Measurements from ENCODE around the gene NADSYN1.

Gene NADSYN1

GRCh38 chr11:71425860-71426259 is 27.1 kb upstream of the NADSYN1 start:
- TF ChIP-seq, protein P1, sequence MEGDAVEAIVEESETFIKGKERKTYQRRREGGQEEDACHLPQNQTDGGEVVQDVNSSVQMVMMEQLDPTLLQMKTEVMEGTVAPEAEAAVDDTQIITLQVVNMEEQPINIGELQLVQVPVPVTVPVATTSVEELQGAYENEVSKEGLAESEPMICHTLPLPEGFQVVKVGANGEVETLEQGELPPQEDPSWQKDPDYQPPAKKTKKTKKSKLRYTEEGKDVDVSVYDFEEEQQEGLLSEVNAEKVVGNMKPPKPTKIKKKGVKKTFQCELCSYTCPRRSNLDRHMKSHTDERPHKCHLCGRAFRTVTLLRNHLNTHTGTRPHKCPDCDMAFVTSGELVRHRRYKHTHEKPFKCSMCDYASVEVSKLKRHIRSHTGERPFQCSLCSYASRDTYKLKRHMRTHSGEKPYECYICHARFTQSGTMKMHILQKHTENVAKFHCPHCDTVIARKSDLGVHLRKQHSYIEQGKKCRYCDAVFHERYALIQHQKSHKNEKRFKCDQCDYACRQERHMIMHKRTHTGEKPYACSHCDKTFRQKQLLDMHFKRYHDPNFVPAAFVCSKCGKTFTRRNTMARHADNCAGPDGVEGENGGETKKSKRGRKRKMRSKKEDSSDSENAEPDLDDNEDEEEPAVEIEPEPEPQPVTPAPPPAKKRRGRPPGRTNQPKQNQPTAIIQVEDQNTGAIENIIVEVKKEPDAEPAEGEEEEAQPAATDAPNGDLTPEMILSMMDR (conservative IDR thresholded peaks at IDR 0.05; ENCODE audit: low read depth, low read length) = no peak
- no peak overlapping the region for H3K4me3 ChIP-seq (ENCODE audit: low read length)
- no peak for DNase-seq (ENCODE audit: low read depth)

DNA sequence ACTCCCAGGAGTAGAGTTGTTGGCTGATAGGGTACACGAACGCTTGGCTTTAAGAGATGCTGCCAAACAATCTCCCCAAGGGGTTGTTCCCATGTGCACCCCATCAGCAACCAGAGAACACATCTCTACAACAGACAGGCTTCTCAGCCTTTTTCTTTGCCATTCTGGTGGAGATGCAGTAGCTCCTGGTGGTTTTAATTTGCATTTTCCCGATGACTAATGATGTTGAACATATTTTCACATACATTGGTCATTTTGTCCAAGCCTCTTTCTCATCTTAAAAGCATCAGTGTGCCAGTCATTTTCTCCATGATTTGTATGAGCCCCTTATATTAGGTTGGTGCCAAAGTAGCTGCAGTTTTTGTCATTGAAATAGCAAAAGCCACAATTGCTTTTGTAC is 26.6 kb upstream of the NADSYN1 start:
- H3K4me3 ChIP-seq (ENCODE audit: low read length) = no peak overlapping the region
- TF ChIP-seq, protein P1 (conservative IDR thresholded peaks at IDR 0.05; ENCODE audit: low read depth, low read length) = no peak
- no peak for DNase-seq (ENCODE audit: low read depth)

DNA sequence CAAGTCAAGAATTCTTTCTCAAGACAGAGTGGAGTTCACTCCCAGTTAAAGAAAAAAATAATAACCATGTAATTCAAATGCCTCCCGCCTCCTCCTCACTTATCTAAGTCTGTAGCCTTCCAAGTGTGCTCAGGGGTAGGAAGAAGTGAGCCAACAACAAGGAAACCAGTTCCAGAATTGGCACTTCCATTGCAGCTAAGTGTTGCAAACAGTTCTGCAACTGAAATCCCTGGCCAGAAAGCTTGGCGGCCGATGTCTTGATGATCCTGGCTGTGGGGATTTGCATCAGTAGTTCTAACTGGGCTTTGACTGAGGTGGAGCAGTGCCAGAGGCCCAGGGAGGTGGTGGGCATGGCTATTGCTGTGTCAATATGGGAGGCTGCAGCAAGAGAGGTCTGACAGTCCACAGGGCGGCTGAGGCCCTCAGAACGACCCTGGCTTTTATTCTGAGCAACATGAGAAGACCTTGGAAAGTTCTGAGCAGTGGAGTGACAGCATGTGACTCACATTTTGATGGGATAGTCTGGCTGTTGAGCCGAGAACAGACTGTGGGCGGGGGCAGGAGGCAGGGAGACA is 24.1 kb upstream of the NADSYN1 start:
- H3K4me3 ChIP-seq (ENCODE audit: low read length) = no peak overlapping the region
- TF ChIP-seq, protein P1 (conservative IDR thresholded peaks at IDR 0.05; ENCODE audit: low read depth, low read length) = no peak
- DNase-seq (ENCODE audit: low read depth) = no peak

DNA sequence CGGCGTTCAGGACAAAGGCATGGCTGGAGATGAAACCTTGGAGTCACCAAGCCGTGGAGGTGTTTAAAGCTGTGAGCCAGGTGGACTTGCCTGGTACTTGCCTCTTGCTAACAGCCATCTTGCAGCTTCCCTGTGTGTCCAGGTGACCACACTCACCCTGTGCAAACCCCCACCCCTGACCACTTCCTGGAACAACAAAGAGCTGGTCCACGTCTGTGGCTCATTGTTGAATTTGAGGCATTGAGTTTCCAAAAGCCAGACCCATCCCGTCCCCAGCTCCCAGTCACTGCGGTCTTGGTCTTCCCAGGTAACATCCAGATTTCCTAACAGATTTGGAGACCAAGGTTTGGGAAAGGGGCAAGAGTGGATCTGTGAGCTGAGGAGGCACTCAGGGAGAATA is 23.3 kb upstream of the NADSYN1 start:
- DNase-seq (ENCODE audit: low read depth) = no peak
- TF ChIP-seq, protein P1 (conservative IDR thresholded peaks at IDR 0.05; ENCODE audit: low read depth, low read length) = no peak

GRCh38 chr11:71430166-71430565 is 22.8 kb upstream of the NADSYN1 start:
- TF ChIP-seq, protein P1 (conservative IDR thresholded peaks at IDR 0.05; ENCODE audit: low read depth, low read length) = no peak
- no peak for DNase-seq (ENCODE audit: low read depth)
- H3K4me3 ChIP-seq (ENCODE audit: low read length) = no peak overlapping the region

More for the DNA sequence above, 23.3 kb upstream of the NADSYN1 start:
- H3K4me3 ChIP-seq (ENCODE audit: low read length) = no peak overlapping the region

DNA sequence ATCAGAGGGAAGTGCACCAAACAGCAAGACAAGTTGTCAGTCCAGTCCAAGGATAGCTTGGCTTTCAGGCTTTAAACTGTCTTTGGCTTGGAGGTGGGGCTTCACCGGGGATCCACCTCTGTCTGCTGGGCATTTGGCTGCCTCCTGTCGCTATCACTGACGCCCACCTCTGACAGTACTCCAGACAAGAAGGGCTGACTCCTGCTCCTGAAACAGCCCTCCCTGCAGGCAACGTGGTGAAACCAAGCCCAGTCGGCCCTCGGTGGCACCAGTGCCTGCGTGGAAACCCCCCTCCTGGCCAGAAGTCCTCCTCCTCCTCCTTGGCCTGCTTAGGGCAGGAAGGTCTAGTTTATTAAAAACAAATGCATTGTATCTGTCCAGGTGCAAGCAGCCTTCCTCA is 21.7 kb upstream of the NADSYN1 start:
- DNase-seq (ENCODE audit: low read depth) = no peak
- no peak overlapping the region for H3K4me3 ChIP-seq (ENCODE audit: low read length)
- TF ChIP-seq, protein P1 (conservative IDR thresholded peaks at IDR 0.05; ENCODE audit: low read depth, low read length) = no peak

DNA sequence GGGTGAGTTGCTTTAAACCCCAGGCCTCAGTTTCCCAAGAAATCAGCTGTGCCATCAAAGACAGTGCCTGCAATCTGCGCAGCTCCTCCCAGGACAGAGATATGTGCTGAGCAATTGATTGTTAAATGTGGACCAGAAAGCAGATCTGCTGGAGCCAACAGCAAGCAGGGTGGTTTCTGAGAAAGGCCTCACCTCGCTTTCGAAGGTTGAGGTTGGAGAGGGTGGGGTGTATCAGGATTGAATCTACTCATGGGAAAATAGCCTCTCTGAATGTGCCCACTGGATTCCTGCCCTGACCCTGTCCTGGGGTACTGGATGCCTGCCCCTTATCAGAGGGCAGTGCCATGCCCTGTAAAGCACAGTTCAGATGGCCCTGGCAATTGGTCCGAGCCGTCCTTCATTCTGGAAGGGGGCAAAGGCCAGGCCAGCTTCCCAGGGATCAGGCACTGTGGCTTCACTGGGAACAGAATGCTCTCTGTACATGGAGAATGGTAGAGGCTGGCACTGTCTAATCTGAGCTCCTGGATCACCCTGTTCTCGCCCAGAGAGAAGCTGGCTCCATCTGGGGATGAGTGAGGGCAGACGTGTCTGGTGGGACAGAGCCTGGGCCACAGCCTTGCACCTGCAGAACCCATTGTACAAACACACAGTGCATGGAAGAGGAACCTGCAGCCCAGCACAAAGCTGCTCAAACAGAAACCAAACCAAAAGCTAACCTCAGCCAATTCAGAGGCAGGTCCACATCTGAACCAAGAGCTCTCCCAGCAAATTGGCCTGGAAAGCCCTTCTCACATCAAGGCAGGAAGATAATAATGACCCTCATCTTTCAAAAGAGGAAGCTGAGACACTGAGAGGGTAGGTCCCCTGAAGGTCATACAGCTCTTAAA is 20.0 kb upstream of the NADSYN1 start:
- no peak overlapping the region for H3K4me3 ChIP-seq (ENCODE audit: low read length)
- TF ChIP-seq, protein P1 (conservative IDR thresholded peaks at IDR 0.05; ENCODE audit: low read depth, low read length) = no peak
- no peak for DNase-seq (ENCODE audit: low read depth)

Measured in retinal pigment epithelial cell (primary cell).